ENCODE measurements around the gene PCDHGB4. TPM values are rescaled to one million over a fixed set of nuclear protein-coding genes. Genes with fewer than 3 reads are reported as not detected.
"Not testable (repeated sequence)": the region's sequence is repeated elsewhere in the genome, so short reads cannot be mapped to it uniquely, and the experiment has no call there.

The PCDHGB4 gene
- total RNA-seq, result under 1 TPM; 0.29 to 0.39 TPM

GRCh38 chr5:141387557-141388311 is at the start of gene PCDHGB4:
TSS of gene PCDHGB4 (plus strand) at chr5:141387698. CDS start at chr5:141387885, 187 bp downstream.
- not testable (repeated sequence) for H3K27ac Mint-ChIP-seq; H3K4me1 Mint-ChIP-seq (ENCODE audit: low read depth in 2 of 2); DNase-seq (ENCODE audit: low spot score); H3K9me3 Mint-ChIP-seq
- Mint-ChIP-seq H3K36me3 (peaks cover 14% of the 10 kb centered on the region), H3K4me3 (peak within 1 kb of the TSS; percentile 63), H3K27me3 (peaks cover 42 to 74% of the 10 kb centered on the region in 2 donors)
- ATAC-seq, result peak; percentile 78 to 84

DNA sequence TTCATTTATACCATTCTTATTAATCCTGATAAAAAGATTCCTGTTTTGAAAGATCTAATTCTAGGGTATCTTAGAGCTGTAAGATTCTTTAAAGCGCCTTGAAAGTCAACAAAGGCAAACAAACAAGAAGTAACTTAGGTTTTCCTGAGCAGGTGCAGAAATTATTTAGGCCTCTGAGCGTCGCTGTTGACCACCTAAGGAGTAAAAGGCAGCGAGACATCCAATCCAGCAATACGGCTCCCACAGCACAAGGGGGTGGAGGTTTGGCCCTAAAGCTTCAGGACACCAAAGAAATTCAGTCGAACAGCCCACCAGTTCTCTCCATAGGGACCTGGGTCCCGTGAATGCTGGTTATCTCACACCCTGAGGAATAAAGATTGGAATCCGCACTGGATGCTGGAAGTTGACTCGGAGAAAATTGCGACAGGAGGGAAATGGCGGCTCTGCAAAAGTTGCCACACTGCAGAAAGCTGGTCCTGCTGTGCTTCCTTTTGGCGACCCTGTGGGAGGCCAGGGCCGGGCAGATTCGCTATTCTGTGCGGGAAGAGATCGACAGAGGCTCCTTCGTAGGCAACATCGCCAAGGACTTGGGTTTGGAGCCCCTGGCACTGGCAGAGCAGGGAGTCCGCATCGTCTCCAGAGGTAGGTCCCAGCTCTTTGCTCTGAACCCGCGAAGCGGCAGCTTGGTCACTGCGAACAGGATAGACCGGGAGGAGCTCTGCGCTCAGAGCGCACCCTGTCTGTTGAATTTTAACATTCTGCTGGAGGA is 48.8 kb upstream of the PCDHGB4 start, which contains the start of gene PCDHGA2:
Gene PCDHGA2, plus strand, starts transcription at position 223 of the 769 bp plus-strand sequence.
- Mint-ChIP-seq H3K4me1 (ENCODE audit: low read depth in 2 of 2) (peaks cover 0 to 2% of the 10 kb centered on the region in 2 donors), H3K36me3 (peaks cover 29% of the 10 kb centered on the region), H3K9me3 (peaks cover 27% of the 10 kb centered on the region), H3K27me3 (peaks cover 59 to 87% of the 10 kb centered on the region in 2 donors), H3K27ac (no peak within 1 kb of the TSS), H3K4me3 (no peak within 1 kb of the TSS)
- DNase-seq (ENCODE audit: low spot score) (no peak), ATAC-seq (no peak)

- not testable (repeated sequence) for DNase-seq (ENCODE audit: low spot score); ATAC-seq; H3K27ac Mint-ChIP-seq; H3K4me1 Mint-ChIP-seq (ENCODE audit: low read depth in 2 of 2); H3K4me3 Mint-ChIP-seq
- H3K9me3 Mint-ChIP-seq, result peaks cover 25% of the 10 kb centered on the region
- peaks cover 55 to 81% of the 10 kb centered on the region in 2 donors for H3K27me3 Mint-ChIP-seq
- peaks cover 32% of the 10 kb centered on the region for H3K36me3 Mint-ChIP-seq
These were observed 46.6 kb upstream of the PCDHGB4 start for GRCh38 chr5:141340781-141341354.

DNA sequence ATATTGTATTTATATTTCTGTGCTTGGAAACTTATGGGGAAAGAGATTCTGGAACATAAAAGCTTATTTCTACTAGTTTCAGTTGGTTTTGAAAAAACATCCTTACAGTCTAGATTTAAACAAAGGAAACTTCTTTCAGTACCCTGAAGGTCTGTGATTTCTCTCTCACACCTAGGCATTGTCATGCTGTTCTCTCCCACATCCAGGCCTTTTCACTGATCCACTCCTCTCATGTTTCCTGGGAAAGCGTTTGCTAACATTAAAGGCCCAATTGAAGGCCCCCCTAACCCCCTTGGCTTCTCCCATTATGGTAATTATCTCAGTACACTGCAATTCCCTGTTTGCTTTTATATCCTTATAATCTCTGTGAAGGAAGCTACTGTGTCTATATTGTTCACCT is 44.7 kb upstream of the PCDHGB4 start:
- ATAC-seq (no peak), DNase-seq (ENCODE audit: low spot score) (no peak)
- Mint-ChIP-seq H3K27ac (no peak overlapping the region), H3K9me3 (peaks cover 22% of the 10 kb centered on the region), H3K27me3 (peaks cover 48 to 79% of the 10 kb centered on the region in 2 donors), H3K4me3 (no peak overlapping the region), H3K36me3 (peaks cover 37% of the 10 kb centered on the region), H3K4me1 (ENCODE audit: low read depth in 2 of 2) (no peaks in the 10 kb centered on the region)

DNA sequence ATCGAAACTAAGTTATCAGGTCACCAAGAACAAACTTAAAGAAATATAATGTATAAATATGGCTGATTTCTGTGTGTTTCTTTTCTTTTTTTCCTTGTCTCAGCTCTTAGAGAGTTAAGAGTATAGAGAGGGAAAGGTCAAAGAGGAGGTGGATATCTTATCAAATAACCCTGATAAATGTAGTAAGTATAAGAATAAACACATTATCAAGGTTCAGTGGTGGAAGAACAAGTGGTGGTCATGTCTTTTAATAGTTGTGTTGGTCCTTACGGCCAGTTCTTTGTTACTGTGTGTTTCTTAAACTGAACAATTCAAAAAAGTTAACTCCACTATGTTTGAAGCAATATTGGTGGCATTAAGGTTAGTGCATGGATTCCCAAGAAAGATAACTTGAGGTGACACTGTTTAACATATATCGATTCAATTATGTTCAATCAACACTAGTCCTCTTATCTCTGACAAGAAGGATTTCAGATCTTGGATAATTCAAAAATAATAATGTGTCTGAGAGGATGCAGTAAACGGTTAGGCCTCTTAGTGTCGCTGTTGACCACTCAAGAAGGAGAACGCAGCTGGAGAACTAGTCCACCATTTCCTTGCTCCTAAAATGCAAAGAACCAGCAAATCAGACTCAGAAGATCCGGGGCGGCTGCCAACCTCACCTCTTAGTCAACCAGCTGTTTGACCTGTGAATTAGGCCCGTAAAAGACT is 44.1 kb upstream of the PCDHGB4 start, which contains the start of gene PCDHGA3:
Gene PCDHGA3, plus strand, starts transcription at position 588 of the 711 bp plus-strand sequence. CDS start 205 bp downstream, outside the sequence.
- Mint-ChIP-seq H3K27ac (no peak within 1 kb of the TSS), H3K9me3 (peaks cover 17% of the 10 kb centered on the region), H3K27me3 (peaks cover 42 to 79% of the 10 kb centered on the region in 2 donors), H3K4me3 (peak within 1 kb of the TSS; percentile 47), H3K36me3 (peaks cover 30% of the 10 kb centered on the region), H3K4me1 (ENCODE audit: low read depth in 2 of 2) (no peaks in the 10 kb centered on the region)
- no peak for ATAC-seq
- DNase-seq (ENCODE audit: low spot score), result no peak

DNA sequence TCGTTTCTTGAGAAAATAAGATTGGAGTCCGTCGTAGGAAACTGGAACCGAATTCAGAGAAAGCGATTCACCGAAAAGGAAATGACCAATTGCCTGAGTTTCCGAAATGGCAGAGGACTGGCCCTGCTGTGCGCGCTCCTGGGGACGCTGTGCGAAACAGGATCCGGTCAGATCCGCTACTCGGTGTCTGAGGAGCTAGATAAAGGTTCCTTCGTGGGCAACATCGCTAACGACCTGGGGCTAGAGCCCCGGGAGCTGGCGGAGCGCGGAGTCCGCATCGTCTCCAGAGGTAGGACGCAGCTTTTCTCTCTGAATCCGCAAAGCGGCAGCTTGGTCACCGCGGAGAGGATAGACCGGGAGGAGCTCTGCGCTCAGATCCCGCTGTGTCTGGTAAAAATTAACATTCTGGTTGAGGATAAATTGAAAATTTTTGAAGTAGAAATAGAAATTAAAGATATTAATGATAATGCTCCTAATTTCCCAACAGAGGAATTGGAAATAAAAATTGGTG is 43.5 kb upstream of the PCDHGB4 start:
- Mint-ChIP-seq H3K27me3 (peaks cover 42 to 79% of the 10 kb centered on the region in 2 donors), H3K4me3 (peak overlapping the region; percentile 47)

DNA sequence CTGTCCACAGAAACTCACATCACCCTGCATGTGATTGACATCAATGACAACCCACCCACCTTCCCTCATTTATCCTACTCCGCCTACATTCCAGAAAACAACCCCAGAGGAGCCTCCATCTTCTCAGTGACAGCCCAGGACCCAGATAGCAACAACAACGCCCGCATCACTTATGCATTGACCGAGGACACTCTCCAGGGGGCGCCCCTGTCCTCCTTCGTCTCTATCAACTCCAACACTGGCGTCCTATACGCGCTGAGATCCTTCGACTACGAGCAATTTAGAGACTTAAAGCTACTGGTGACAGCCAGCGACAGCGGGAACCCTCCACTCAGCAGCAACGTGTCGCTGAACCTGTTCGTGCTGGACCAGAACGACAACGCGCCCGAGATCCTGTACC is 42.2 kb upstream of the PCDHGB4 start:
- Mint-ChIP-seq H3K9me3 (peaks cover 13% of the 10 kb centered on the region), H3K27me3 (peaks cover 45 to 82% of the 10 kb centered on the region in 2 donors), H3K4me1 (ENCODE audit: low read depth in 2 of 2) (no peaks in the 10 kb centered on the region), H3K27ac (no peak overlapping the region), H3K4me3 (no peak overlapping the region), H3K36me3 (peaks cover 26% of the 10 kb centered on the region)
- DNase-seq (ENCODE audit: low spot score) (no peak), ATAC-seq (no peak)

More for the DNA sequence above, 43.5 kb upstream of the PCDHGB4 start:
- Mint-ChIP-seq H3K36me3 (peaks cover 27% of the 10 kb centered on the region), H3K9me3 (peaks cover 14% of the 10 kb centered on the region), H3K4me1 (ENCODE audit: low read depth in 2 of 2) (no peaks in the 10 kb centered on the region), H3K27ac (no peak overlapping the region)
- DNase-seq (ENCODE audit: low spot score), result no peak
- ATAC-seq, result no peak

GRCh38 chr5:141346017-141346416 is 41.5 kb upstream of the PCDHGB4 start:
- peaks cover 13% of the 10 kb centered on the region for H3K9me3 Mint-ChIP-seq
- H3K27me3 Mint-ChIP-seq, result peaks cover 46 to 81% of the 10 kb centered on the region in 2 donors
- H3K4me3 Mint-ChIP-seq; H3K27ac Mint-ChIP-seq; DNase-seq (ENCODE audit: low spot score); H3K4me1 Mint-ChIP-seq (ENCODE audit: low read depth in 2 of 2); ATAC-seq: not testable (repeated sequence)
- H3K36me3 Mint-ChIP-seq, result peaks cover 26% of the 10 kb centered on the region

GRCh38 chr5:141349917-141350619 is 37.4 kb upstream of the PCDHGB4 start, which contains the start of gene PCDHGB1:
TSS of gene PCDHGB1 (plus strand) at chr5:141350099. CDS start at chr5:141350261, 162 bp downstream.
- no peak for DNase-seq (ENCODE audit: low spot score)
- no peak for ATAC-seq
- H3K4me1 Mint-ChIP-seq (ENCODE audit: low read depth in 2 of 2), result no peaks in the 10 kb centered on the region
- H3K4me3 Mint-ChIP-seq, result peak within 1 kb of the TSS; percentile 25
- H3K27me3 Mint-ChIP-seq, result peaks cover 39 to 70% of the 10 kb centered on the region in 2 donors
- H3K9me3 Mint-ChIP-seq, result peaks cover 12% of the 10 kb centered on the region
- no peak within 1 kb of the TSS for H3K27ac Mint-ChIP-seq
- H3K36me3 Mint-ChIP-seq, result peaks cover 27% of the 10 kb centered on the region

DNA sequence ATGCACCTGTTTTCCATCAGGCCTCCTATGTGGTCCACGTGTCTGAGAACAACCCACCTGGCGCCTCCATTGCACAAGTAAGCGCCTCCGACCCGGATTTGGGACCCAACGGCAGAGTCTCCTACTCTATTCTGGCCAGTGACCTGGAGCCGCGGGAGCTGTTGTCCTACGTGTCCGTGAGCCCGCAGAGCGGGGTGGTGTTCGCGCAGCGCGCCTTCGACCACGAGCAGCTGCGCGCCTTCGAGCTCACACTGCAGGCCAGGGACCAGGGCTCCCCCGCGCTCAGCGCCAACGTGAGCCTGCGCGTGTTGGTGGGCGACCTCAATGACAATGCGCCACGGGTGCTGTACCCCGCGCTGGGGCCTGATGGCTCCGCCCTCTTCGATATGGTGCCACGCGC is 35.9 kb upstream of the PCDHGB4 start:
- DNase-seq (ENCODE audit: low spot score) (no peak), ATAC-seq (no peak)
- peaks cover 43 to 70% of the 10 kb centered on the region in 2 donors for H3K27me3 Mint-ChIP-seq
- no peak overlapping the region for H3K4me3 Mint-ChIP-seq
- no peaks in the 10 kb centered on the region for H3K4me1 Mint-ChIP-seq (ENCODE audit: low read depth in 2 of 2)
- peaks cover 25% of the 10 kb centered on the region for H3K36me3 Mint-ChIP-seq
- no peak overlapping the region for H3K27ac Mint-ChIP-seq
- H3K9me3 Mint-ChIP-seq, result peaks cover 7% of the 10 kb centered on the region

DNA sequence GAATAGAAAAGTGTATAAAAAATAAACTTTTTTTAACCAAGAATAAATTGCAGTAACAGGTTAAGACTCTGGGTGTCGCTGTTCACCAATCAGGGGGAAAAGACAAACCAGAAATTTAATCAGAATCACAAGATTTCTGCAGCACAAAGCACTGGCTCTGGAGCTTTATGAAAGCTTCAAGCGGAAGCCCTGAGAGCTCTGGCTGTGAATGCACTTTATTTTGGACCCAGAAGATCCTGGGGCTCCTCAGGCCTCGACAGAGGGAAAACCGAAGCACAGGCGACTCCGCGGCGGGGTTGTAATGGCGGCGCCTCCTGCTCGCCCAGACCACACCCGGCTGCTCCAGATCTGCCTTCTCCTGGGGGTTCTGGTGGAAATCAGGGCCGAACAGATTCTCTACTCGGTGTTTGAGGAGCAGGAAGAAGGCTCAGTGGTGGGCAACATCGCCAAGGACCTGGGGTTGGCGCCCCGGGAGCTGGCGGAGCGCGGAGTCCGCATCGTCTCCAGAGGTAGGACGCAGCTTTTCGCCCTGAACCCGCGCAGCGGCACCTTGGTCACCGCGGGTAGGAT is 32.5 kb upstream of the PCDHGB4 start, which contains the start of gene PCDHGA4:
Gene PCDHGA4, plus strand, starts transcription at position 122 of the 570 bp plus-strand sequence. Its CDS starts 87 bp downstream, at position 209.
- ATAC-seq, result no peak
- Mint-ChIP-seq H3K9me3 (peaks cover 10% of the 10 kb centered on the region), H3K4me3 (no peak within 1 kb of the TSS), H3K4me1 (ENCODE audit: low read depth in 2 of 2) (peaks cover 3 to 4% of the 10 kb centered on the region in 2 donors), H3K27me3 (peaks cover 40 to 61% of the 10 kb centered on the region in 2 donors), H3K36me3 (peaks cover 27% of the 10 kb centered on the region), H3K27ac (no peak within 1 kb of the TSS)
- no peak for DNase-seq (ENCODE audit: low spot score)

DNA sequence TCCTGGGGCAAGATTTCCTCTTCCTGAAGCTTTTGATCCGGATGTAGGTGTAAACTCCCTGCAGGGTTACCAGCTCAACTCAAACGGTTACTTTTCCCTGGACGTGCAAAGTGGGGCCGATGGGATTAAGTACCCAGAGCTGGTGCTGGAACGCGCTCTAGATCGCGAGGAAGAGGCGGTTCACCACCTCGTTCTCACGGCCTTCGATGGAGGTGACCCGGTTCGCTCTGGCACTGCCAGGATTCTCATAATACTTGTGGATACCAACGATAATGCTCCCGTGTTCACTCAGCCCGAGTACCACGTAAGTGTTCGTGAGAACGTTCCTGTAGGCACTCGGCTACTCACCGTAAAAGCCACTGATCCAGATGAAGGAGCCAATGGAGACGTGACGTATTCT is 31.9 kb upstream of the PCDHGB4 start:
- Mint-ChIP-seq H3K27ac (no peak overlapping the region), H3K4me1 (ENCODE audit: low read depth in 2 of 2) (peaks cover 3 to 5% of the 10 kb centered on the region in 2 donors), H3K9me3 (peaks cover 8% of the 10 kb centered on the region), H3K4me3 (no peak overlapping the region), H3K36me3 (peaks cover 26% of the 10 kb centered on the region), H3K27me3 (peaks cover 40 to 61% of the 10 kb centered on the region in 2 donors)
- ATAC-seq, result no peak
- DNase-seq (ENCODE audit: low spot score), result no peak
